ENCODE data around the gene ZDHHC20.
A peak's percentile ranks its signal among the peaks of the same experiment; 100 is the strongest.

Gene ZDHHC20

GRCh38 chr13:21458813-21459701, at the start of gene ZDHHC20:
Gene ZDHHC20, minus strand, starts transcription at chr13:21459303. Its CDS starts 132 bp downstream, at chr13:21459171.
- peak; percentile 81 for DNase-seq (ENCODE audit: low read depth, low spot score)

- no peak for DNase-seq (ENCODE audit: low read depth, low spot score)
These were observed 45.3 kb upstream of the ZDHHC20 start for GRCh38 chr13:21504379-21504778.

GRCh38 chr13:21501686-21502085, 42.6 kb upstream of the ZDHHC20 start:
- no peak for DNase-seq (ENCODE audit: low read depth, low spot score)

- no peak for DNase-seq (ENCODE audit: low read depth, low spot score)
These were observed 27.2 kb upstream of the ZDHHC20 start for GRCh38 chr13:21486322-21486721.

GRCh38 chr13:21483748-21484147, 24.6 kb upstream of the ZDHHC20 start:
- no peak for DNase-seq (ENCODE audit: low read depth, low spot score)

- no peak for DNase-seq (ENCODE audit: low read depth, low spot score)
These were observed 22.3 kb upstream of the ZDHHC20 start for GRCh38 chr13:21481359-21481758.

GRCh38 chr13:21478881-21479808, 20.0 kb upstream of the ZDHHC20 start:
- DNase-seq (ENCODE audit: low read depth, low spot score), result no peak

GRCh38 chr13:21476893-21477472, 17.9 kb upstream of the ZDHHC20 start:
- DNase-seq (ENCODE audit: low read depth, low spot score), result peak; percentile 63

- no peak for DNase-seq (ENCODE audit: low read depth, low spot score)
These were observed 16.0 kb upstream of the ZDHHC20 start for GRCh38 chr13:21475115-21475514.

GRCh38 chr13:21470785-21471184, 11.7 kb upstream of the ZDHHC20 start:
- DNase-seq (ENCODE audit: low read depth, low spot score), result no peak

GRCh38 chr13:21466527-21466926, 7.4 kb upstream of the ZDHHC20 start:
- DNase-seq (ENCODE audit: low read depth, low spot score), result no peak

GRCh38 chr13:21465710-21466160, 6.6 kb upstream of the ZDHHC20 start:
- no peak for DNase-seq (ENCODE audit: low read depth, low spot score)

GRCh38 chr13:21463424-21463823, 4.3 kb upstream of the ZDHHC20 start:
- DNase-seq (ENCODE audit: low read depth, low spot score), result no peak

- no peak for DNase-seq (ENCODE audit: low read depth, low spot score)
These were observed 2.0 kb upstream of the ZDHHC20 start for GRCh38 chr13:21461131-21461530.

GRCh38 chr13:21458451-21458812, 671 bp downstream of the ZDHHC20 start:
- no peak for DNase-seq (ENCODE audit: low read depth, low spot score)

- DNase-seq (ENCODE audit: low read depth, low spot score), result no peak
These were observed 5.6 kb downstream of the ZDHHC20 start for GRCh38 chr13:21453387-21454081.

- DNase-seq (ENCODE audit: low read depth, low spot score), result no peak
These were observed 8.2 kb downstream of the ZDHHC20 start for GRCh38 chr13:21450936-21451335.

- DNase-seq (ENCODE audit: low read depth, low spot score), result no peak
These were observed 12.4 kb downstream of the ZDHHC20 start for GRCh38 chr13:21446656-21447055.

- no peak for DNase-seq (ENCODE audit: low read depth, low spot score)
These were observed 13.3 kb downstream of the ZDHHC20 start for GRCh38 chr13:21445759-21446158.

- no peak for DNase-seq (ENCODE audit: low read depth, low spot score)
These were observed 15.9 kb downstream of the ZDHHC20 start for GRCh38 chr13:21443171-21443570.

GRCh38 chr13:21436582-21436981, 22.5 kb downstream of the ZDHHC20 start:
- DNase-seq (ENCODE audit: low read depth, low spot score), result no peak
